Gastrocnemius medialis (tissue), 4 donors: ENCODE measurements around the gene ACTN4. TPM values are rescaled to one million over a fixed set of nuclear protein-coding genes. Genes with fewer than 3 reads are reported as not detected.

Experiments used
- ATAC-seq, 2 donors: fragments of 150-250 bp; one replicate each; pipeline ENCODE4 v1.9.1; 2016
- DNase-seq, 2 donors: peaks; one replicate each; pipeline ENCODE4 v3.0.0-alpha.2; 2019
- H3K27ac ChIP-seq, 4 donors: fragments of 200-600 bp; sonication (generic); 1 replicate in 1 of 4; 2 replicates in 3 of 4; pipeline ENCODE4 v1.5.1; 2016 to 2018; ENCODE audit warnings: mild to moderate bottlenecking in 2 of 4, moderate library complexity in 1 of 4
- H3K27me3 ChIP-seq, 3 donors: fragments of 200-600 bp; sonication (generic) in 2 of 3; 1 replicate in 1 of 3; 2 replicates in 2 of 3; pipeline versions ENCODE4 v1.5.1 to v1.6.0; 2016 to 2019; ENCODE audit warnings: mild to moderate bottlenecking in 1 of 3, moderate library complexity in 1 of 3
- H3K36me3 ChIP-seq, 2 donors: fragments of 200-600 bp; sonication (generic) in 1 of 2; one replicate each; pipeline ENCODE4 v1.5.1; 2017 to 2018
- H3K4me1 ChIP-seq, 2 donors: fragments of 200-600 bp; sonication (generic) in 1 of 2; one replicate each; pipeline ENCODE4 v1.5.1; 2016 to 2017; ENCODE audit warnings: mild to moderate bottlenecking in 2 of 2
- H3K4me3 ChIP-seq, 4 donors: fragments of 200-600 bp; sonication (generic) in 3 of 4; 1 replicate in 1 of 4; 2 replicates in 3 of 4; pipeline ENCODE4 v1.5.1; 2016 to 2019; ENCODE audit warnings: mild to moderate bottlenecking in 2 of 4
- H3K9me3 ChIP-seq, 3 donors: fragments of 200-600 bp; sonication (generic) in 2 of 3; 1 replicate in 1 of 3; 2 replicates in 2 of 3; pipeline ENCODE4 v1.5.1; 2016 to 2019
- CTCF ChIP-seq, 5 experiments: fragments of 450-650 bp in 3 of 5; fragments of 200-600 bp in 2 of 5; sonication (generic) in 2 of 5; IDR thresholded peaks in 4 of 5; conservative IDR thresholded peaks in 1 of 5; 1 replicate in 4 of 5; 2 replicates in 1 of 5; pipeline ENCODE4 v1.5.1; 2016 to 2019; ENCODE audit warnings: antibody characterized with exemption in 5 of 5, mild to moderate bottlenecking in 3 of 5, moderate library complexity in 3 of 5
- POLR2A ChIP-seq, 2 donors: fragments of 450-650 bp; IDR thresholded peaks; one replicate each; pipeline ENCODE4 v1.6.1; 2017; ENCODE audit warnings: antibody characterized with exemption in 2 of 2, mild to moderate bottlenecking in 2 of 2, moderate library complexity in 2 of 2
- in situ Hi-C, 4 donors: fragments of 200-750 bp; cut with MboI; loops; one replicate each; pipeline versions ENCODE4 v1.15.0 to v1.8.0; 2017; ENCODE audit warnings: low sequenced_read_pairs in 4 of 4
- intact Hi-C: fragments of 100-400 bp; cut with DNase I; formaldehyde crosslinking; loops from one replicate; pipeline ENCODE4 v1.15.1; 2023; ENCODE audit warnings: low total_unique reads
- total RNA-seq, 4 donors: library from RNA; depleted of rRNA; stranded (reverse); fragments of >200 nt; gene quantifications; one replicate each; pipeline versions ENCODE4 v1.1.0 to v1.2.3, GENCODE V29; 2016

ACTN4 gene
- total RNA-seq, 4 donors from 2014 or later: 32.0 to 85.3 (median 63.9) TPM

- TF ChIP-seq POLR2A (IDR thresholded peaks at IDR 0.05) (no peak), CTCF (IDR thresholded peaks at IDR 0.05 in 4 of 5, conservative IDR thresholded peaks at IDR 0.05 in 1 of 5) (no peak)
- no peak overlapping the region for H3K4me3 ChIP-seq
- no peaks in the 10 kb centered on the region for H3K36me3 ChIP-seq
- H3K27me3 ChIP-seq: no peaks in the 10 kb centered on the region
- peak overlapping the region; percentile 89 to 98 (median 96) for H3K27ac ChIP-seq
- intact Hi-C loops: no loop called here
- no peak for ATAC-seq
- in situ Hi-C loops: loop anchor here in 1 of 4 donors (10.0 kb wide), 1 partner anchor 46 kb away; the partner anchor contains the start of gene ACTN4
- H3K4me1 ChIP-seq: peaks cover 83 to 90% of the 10 kb centered on the region in 2 donors
- DNase-seq: no peak
- H3K9me3 ChIP-seq: no peaks in the 10 kb centered on the region
These were observed 43.4 kb downstream of the ACTN4 start for GRCh38 chr19:38690832-38691231.

GRCh38 chr19:38691938-38692457 lies 44.5 kb downstream of the ACTN4 start:
- ATAC-seq: peak; percentile 64 to 68
- intact Hi-C loops: no loop called here

GRCh38 chr19:38692458-38693379 lies 45.3 kb downstream of the ACTN4 start:
- Histone ChIP-seq H3K27me3 (no peaks in the 10 kb centered on the region), H3K4me1 (peaks cover 88 to 93% of the 10 kb centered on the region in 2 donors), H3K4me3 (no peak overlapping the region), H3K36me3 (no peaks in the 10 kb centered on the region), H3K9me3 (no peaks in the 10 kb centered on the region), H3K27ac (peak overlapping the region; percentile 89 to 98 (median 96))
- DNase-seq (no peak), ATAC-seq (no peak)
- in situ Hi-C loops: loop anchor here in 1 of 4 donors (10.0 kb wide), 1 partner anchor 48 kb away; the partner anchor contains the start of gene ACTN4
- intact Hi-C loops: no loop called here
- TF ChIP-seq CTCF (IDR thresholded peaks at IDR 0.05 in 4 of 5, conservative IDR thresholded peaks at IDR 0.05 in 1 of 5) (no peak), POLR2A (IDR thresholded peaks at IDR 0.05) (no peak)

More at GRCh38 chr19:38691938-38692457, 44.5 kb downstream of the ACTN4 start:
- TF ChIP-seq CTCF (IDR thresholded peaks at IDR 0.05 in 4 of 5, conservative IDR thresholded peaks at IDR 0.05 in 1 of 5) (no peak), POLR2A (IDR thresholded peaks at IDR 0.05) (peak in 1 of 2 donors; percentile 32)
- Histone ChIP-seq H3K27ac (peak overlapping the region; percentile 89 to 98 (median 96)), H3K9me3 (no peaks in the 10 kb centered on the region), H3K27me3 (no peaks in the 10 kb centered on the region), H3K4me1 (peaks cover 86 to 90% of the 10 kb centered on the region in 2 donors), H3K36me3 (no peaks in the 10 kb centered on the region), H3K4me3 (no peak overlapping the region)
- in situ Hi-C loops: loop anchor here in 1 of 4 donors (10.0 kb wide), 1 partner anchor 47 kb away; the partner anchor contains the start of gene ACTN4
- DNase-seq: peak; percentile 39 to 78

- Histone ChIP-seq H3K4me3 (no peak overlapping the region), H3K27me3 (no peaks in the 10 kb centered on the region), H3K9me3 (no peaks in the 10 kb centered on the region), H3K36me3 (no peaks in the 10 kb centered on the region), H3K27ac (peak overlapping the region; percentile 89 to 98 (median 96)), H3K4me1 (peaks cover 87 to 92% of the 10 kb centered on the region in 2 donors)
- in situ Hi-C loops (loop anchor here in 1 of 4 donors (10.0 kb wide), 1 partner anchor 49 kb away; the partner anchor contains the start of gene ACTN4), intact Hi-C loops (loop anchor here (2.0 kb wide), 1 partner anchor 19 kb away; no protein-coding TSS in a partner anchor)
- no peak for ATAC-seq
- TF ChIP-seq POLR2A (IDR thresholded peaks at IDR 0.05): no peak
- TF ChIP-seq CTCF (IDR thresholded peaks at IDR 0.05 in 4 of 5, conservative IDR thresholded peaks at IDR 0.05 in 1 of 5): no peak
- DNase-seq: no peak
These were observed 46.2 kb downstream of the ACTN4 start for GRCh38 chr19:38693380-38694223.
